ENCODE data around the gene SUSD3. TPM values are rescaled to one million over a fixed set of nuclear protein-coding genes. Genes with fewer than 3 reads are reported as not detected.

Gene SUSD3
- total and polyA plus RNA-seq, 2 of the 8 experiments (the other 6 are each of a cell fraction or from before 2014, with no cell fraction given), result 5.5 to 35.4 TPM

GRCh38 chr9:93095205-93096130 is 37.0 kb downstream of the SUSD3 start (continued):
- TF ChIP-seq SAP30 (IDR thresholded peaks at IDR 0.05; ENCODE audit: insufficient read depth, insufficient replicate concordance, low read length) (no peak), KDM1A (IDR thresholded peaks at IDR 0.05; ENCODE audit: borderline replicate concordance, low read length) (peak; percentile 76; the same call in 1 of the 2 replicates), RBBP5 (IDR thresholded peaks at IDR 0.05; ENCODE audit: borderline replicate concordance, low read depth, low read length) (peak; percentile 10; the same call in 1 of the 2 replicates), POLR2A (IDR thresholded peaks at IDR 0.05; ENCODE audit: control extremely low read depth in 1 of 2, low read depth in 2 of 2, low read length in 2 of 2) (0 out of 3 replicates have a peak, but pooled peaks of 1 of the 2 experiments have one; percentile 55)

Data from H1 (cell line).